Neural cell (in vitro differentiated cells): Measurements from ENCODE around the gene SEL1L2. TPM values are rescaled to one million over a fixed set of nuclear protein-coding genes. Genes with fewer than 3 reads are reported as not detected.

Experiments
- H2AFZ ChIP-seq: fragments of 200-600, 300-800 bp; sonication (generic), shearing (Covaris generic); 2 replicates; pipeline ENCODE4 v1.6.0; 2014; ENCODE audit warnings: low read depth, mild to moderate bottlenecking, antibody characterized with exemption, low read length, moderate library complexity
- H3F3A ChIP-seq: fragments of 200-600 bp; shearing (Covaris generic); 2 replicates; pipeline ENCODE4 v1.6.1; 2016; ENCODE audit warnings: mild to moderate bottlenecking, moderate library complexity, mixed read lengths, antibody characterized with exemption, low read length; ENCODE audit not compliant: insufficient read depth, poor library complexity, severe bottlenecking
- H3K27ac ChIP-seq: fragments of 200-600, 300-800 bp; sonication (generic), shearing (Covaris generic); 2 replicates; pipeline ENCODE4 v1.5.1; 2014; ENCODE audit warnings: mild to moderate bottlenecking, low read length, moderate library complexity
- H3K27me3 ChIP-seq: fragments of 300-800, 200-600 bp; sonication (generic), shearing (Covaris generic); 2 replicates; pipeline ENCODE4 v1.6.0; 2014; ENCODE audit warnings: mild to moderate bottlenecking, low read depth, low read length, moderate library complexity; ENCODE audit not compliant: insufficient read depth
- H3K36me3 ChIP-seq: fragments of 300-800, 200-600 bp; sonication (generic), shearing (Covaris generic); 2 replicates; pipeline ENCODE4 v1.5.1; 2014; ENCODE audit warnings: mild to moderate bottlenecking, antibody characterized with exemption, low read length, moderate library complexity; ENCODE audit not compliant: insufficient read depth
- H3K4me2 ChIP-seq: fragments of 300-800, 200-600 bp; sonication (generic), shearing (Covaris generic); 2 replicates; pipeline ENCODE4 v1.6.0; 2014; ENCODE audit warnings: mild to moderate bottlenecking, low read length
- H3K4me3 ChIP-seq: fragments of 300-800, 200-600 bp; sonication (generic), shearing (Covaris generic); 2 replicates; pipeline ENCODE4 v1.5.1; 2014; ENCODE audit warnings: mild to moderate bottlenecking, low read length, moderate library complexity
- H3K79me2 ChIP-seq: fragments of 200-600 bp; shearing (Covaris generic); replicated peaks from 2 replicates; pipeline ENCODE4 v1.6.0; 2014; ENCODE audit warnings: mild to moderate bottlenecking, low read length, moderate library complexity; ENCODE audit not compliant: insufficient read depth
- H3K9ac ChIP-seq: fragments of 300-800, 200-600 bp; sonication (generic), shearing (Covaris generic); 2 replicates; pipeline ENCODE4 v1.6.1; 2016; ENCODE audit warnings: mild to moderate bottlenecking, low read length, mixed read lengths
- H3K9me2 ChIP-seq: fragments of 200-600 bp; shearing (Covaris generic); 2 replicates; pipeline ENCODE4 v1.6.1; 2016; ENCODE audit warnings: mild to moderate bottlenecking, low read length, mixed read lengths; ENCODE audit not compliant: insufficient read depth
- H3K9me3 ChIP-seq: fragments of 200-600, 300-800 bp; sonication (generic), shearing (Covaris generic); 2 replicates; pipeline ENCODE4 v1.6.1; 2016; ENCODE audit warnings: mild to moderate bottlenecking, mixed run types, low read length, moderate library complexity, mixed read lengths
- H4K20me1 ChIP-seq: fragments of 200-600 bp; shearing (Covaris generic); 2 replicates; pipeline ENCODE4 v1.6.1; 2016; ENCODE audit warnings: mild to moderate bottlenecking, mixed run types; ENCODE audit not compliant: insufficient read depth
- CTCF ChIP-seq: fragments of 450-650 bp; IDR thresholded peaks from 2 replicates; pipeline ENCODE4 v1.5.1; 2014; ENCODE audit warnings: antibody characterized with exemption, mild to moderate bottlenecking, moderate library complexity; ENCODE audit not compliant: poor library complexity, severe bottlenecking
- EZH2 ChIP-seq: fragments of 200-600, 300-800 bp; shearing (Covaris generic), sonication (generic); IDR thresholded peaks from 2 replicates; pipeline ENCODE4 v1.6.1; 2014; ENCODE audit warnings: antibody characterized with exemption, low read length, borderline replicate concordance, mild to moderate bottlenecking; ENCODE audit not compliant: insufficient read depth, poor library complexity, severe bottlenecking
- MXI1 ChIP-seq: fragments of 450-650 bp; conservative IDR thresholded peaks from 2 replicates; pipeline ENCODE4 v1.6.1; 2014; ENCODE audit warnings: antibody characterized with exemption, mild to moderate bottlenecking; ENCODE audit not compliant: poor library complexity, severe bottlenecking
- POLR2AphosphoS5 ChIP-seq: IDR thresholded peaks from 2 replicates; pipeline ENCODE4 v1.6.1; 2012
- RAD21 ChIP-seq: fragments of 450-650 bp; conservative IDR thresholded peaks from 2 replicates; pipeline ENCODE4 v1.6.1; 2014; ENCODE audit warnings: antibody characterized with exemption, mild to moderate bottlenecking, moderate library complexity
- REST ChIP-seq: IDR thresholded peaks from 2 replicates; pipeline ENCODE4 v1.6.1; 2012; ENCODE audit warnings: borderline replicate concordance
- SMC3 ChIP-seq: fragments of 450-650 bp; conservative IDR thresholded peaks from 2 replicates; pipeline ENCODE4 v1.6.1; 2014; ENCODE audit warnings: antibody characterized with exemption, mild to moderate bottlenecking, moderate library complexity; ENCODE audit not compliant: poor library complexity
- TAF1 ChIP-seq: IDR thresholded peaks from 2 replicates; pipeline ENCODE4 v1.6.1; 2012; ENCODE audit warnings: low read depth
- polyA plus RNA-seq: library from polyadenylated mRNA; depleted of rRNA; stranded (reverse); fragments of >200 nt; gene quantifications from 2 replicates; pipeline ENCODE4 v1.2.3, GENCODE V29; 2014

The SEL1L2 gene
- polyA plus RNA-seq, 1 donor from 2014 or later = not detected

GRCh38 chr20:13839421-13840092 is 150.9 kb downstream of the SEL1L2 start:
- Histone ChIP-seq H3K9me2 (no peaks in the 10 kb centered on the region), H3K4me2 (no peak overlapping the region), H2AFZ (no peak overlapping the region), H3K79me2 (no peaks in the 10 kb centered on the region), H3K9ac (no peak overlapping the region), H3K36me3 (no peaks in the 10 kb centered on the region), H3K27ac (no peak overlapping the region), H4K20me1 (no peaks in the 10 kb centered on the region), H3F3A (no peaks in the 10 kb centered on the region), H3K27me3 (no peaks in the 10 kb centered on the region), H3K9me3 (no peaks in the 10 kb centered on the region), H3K4me3 (no peak overlapping the region)
- no peak for TF ChIP-seq CTCF
- no peak for TF ChIP-seq POLR2AphosphoS5
- no peak for TF ChIP-seq REST
- no peak for TF ChIP-seq TAF1

- Histone ChIP-seq H4K20me1 (no peaks in the 10 kb centered on the region), H3K27me3 (no peaks in the 10 kb centered on the region), H3K27ac (no peak overlapping the region), H3K9me3 (no peaks in the 10 kb centered on the region), H3F3A (no peaks in the 10 kb centered on the region), H3K4me3 (no peak overlapping the region), H3K79me2 (no peaks in the 10 kb centered on the region), H3K9ac (no peak overlapping the region), H3K36me3 (no peaks in the 10 kb centered on the region), H2AFZ (no peak overlapping the region), H3K4me2 (no peak overlapping the region), H3K9me2 (no peaks in the 10 kb centered on the region)
- TF ChIP-seq SMC3 (no peak), CTCF (no peak), POLR2AphosphoS5 (no peak), EZH2 (no peak), RAD21 (no peak), REST (no peak), TAF1 (no peak), MXI1 (no peak)
Observed at GRCh38 chr20:13838664-13839063, 151.8 kb downstream of the SEL1L2 start.
